NT2/D1 (cell line): ENCODE measurements around the gene FECH.

Experiments used
- DNase-seq: peaks from one replicate; pipeline ENCODE4 v3.0.0-alpha.2; 2011; ENCODE audit warnings: low read depth, low spot score
- H3K27me3 ChIP-seq: 2 replicates; pipeline ENCODE4 v1.6.0; 2011; ENCODE audit warnings: mild to moderate bottlenecking; ENCODE audit not compliant: insufficient read length, insufficient read depth
- H3K36me3 ChIP-seq: 2 replicates; pipeline ENCODE4 v1.6.1; 2011; ENCODE audit warnings: mild to moderate bottlenecking, low read length, mixed read lengths; ENCODE audit not compliant: insufficient read depth, insufficient read length
- H3K4me1 ChIP-seq: 2 replicates; pipeline ENCODE4 v1.5.1; 2011; ENCODE audit not compliant: insufficient read depth, insufficient read length
- H3K4me3 ChIP-seq: 2 replicates; pipeline ENCODE4 v1.5.1; 2011; ENCODE audit warnings: low read depth; ENCODE audit not compliant: insufficient read length
- H3K9ac ChIP-seq: 2 replicates; pipeline ENCODE4 v1.6.0; 2011; ENCODE audit warnings: low read depth; ENCODE audit not compliant: insufficient read length
- H3K9me3 ChIP-seq: 2 replicates; pipeline ENCODE4 v1.5.1; 2011; ENCODE audit warnings: mild to moderate bottlenecking, low read length; ENCODE audit not compliant: insufficient read depth
- SUZ12 ChIP-seq: IDR thresholded peaks from 2 replicates; pipeline ENCODE4 v1.6.1; 2011; ENCODE audit not compliant: insufficient read length, insufficient read depth; ENCODE audit errors: extremely low read depth
- YY1 ChIP-seq: IDR thresholded peaks from 2 replicates; pipeline ENCODE4 v1.6.1; 2011; ENCODE audit not compliant: insufficient read length, insufficient read depth
- ZNF274 ChIP-seq: IDR thresholded peaks from 2 replicates; pipeline ENCODE4 v1.6.1; 2011; ENCODE audit warnings: mild to moderate bottlenecking, low read depth, low read length

The FECH gene

GRCh38 chr18:57579934-57580333 is 6.6 kb downstream of the FECH start:
- Histone ChIP-seq H3K4me3 (no peak overlapping the region), H3K36me3 (peaks cover 33% of the 10 kb centered on the region), H3K9ac (no peak overlapping the region), H3K27me3 (no peaks in the 10 kb centered on the region), H3K9me3 (no peaks in the 10 kb centered on the region), H3K4me1 (peaks cover 2% of the 10 kb centered on the region)
- TF ChIP-seq YY1: no peak
- TF ChIP-seq SUZ12: no peak
- TF ChIP-seq ZNF274: no peak
- DNase-seq: no peak

DNA sequence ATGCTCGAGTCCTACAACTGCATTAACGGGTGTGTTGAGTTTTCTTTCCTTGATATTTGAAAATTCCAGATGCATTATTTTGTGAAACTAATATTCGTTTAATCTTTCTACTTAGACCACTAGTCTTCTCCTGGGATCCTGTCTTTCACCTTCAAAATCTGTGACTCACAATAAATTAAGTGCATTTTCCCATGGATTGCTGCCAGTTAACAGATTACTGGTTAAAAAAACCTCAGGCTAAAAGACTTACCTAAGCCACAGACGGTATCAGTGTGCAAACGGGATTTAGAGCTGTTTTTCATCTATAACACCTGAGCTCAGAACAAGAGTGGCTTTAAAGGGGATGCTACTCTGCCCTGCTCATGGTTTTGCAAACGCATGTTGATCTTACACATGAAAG is 10.2 kb downstream of the FECH start:
- Histone ChIP-seq H3K4me1 (peaks cover 2% of the 10 kb centered on the region), H3K9me3 (no peaks in the 10 kb centered on the region), H3K36me3 (peaks cover 44% of the 10 kb centered on the region), H3K27me3 (no peaks in the 10 kb centered on the region), H3K9ac (no peak overlapping the region), H3K4me3 (no peak overlapping the region)
- TF ChIP-seq YY1 (no peak), SUZ12 (no peak), ZNF274 (no peak)
- no peak for DNase-seq

DNA sequence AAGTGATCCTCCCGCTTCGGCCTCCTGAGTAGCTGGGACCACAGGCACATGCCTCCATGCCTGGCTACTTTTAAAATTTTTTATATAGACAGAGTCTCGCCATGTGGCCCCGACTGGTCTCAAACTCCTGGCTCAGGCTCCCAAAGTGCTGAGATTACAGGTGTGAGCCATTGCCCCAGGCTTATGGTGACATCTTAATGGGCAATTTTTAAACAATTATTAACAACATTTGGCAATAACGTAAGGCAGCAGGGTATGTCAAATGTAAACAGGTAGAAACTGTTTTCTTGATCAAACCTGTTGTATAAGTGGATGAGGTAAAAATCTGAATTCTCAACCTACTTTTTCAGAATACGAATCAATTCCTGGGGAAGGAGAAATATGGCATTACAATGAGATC is 11.0 kb downstream of the FECH start:
- H3K4me1 ChIP-seq: no peaks in the 10 kb centered on the region
- H3K27me3 ChIP-seq: no peaks in the 10 kb centered on the region
- no peaks in the 10 kb centered on the region for H3K9me3 ChIP-seq
- TF ChIP-seq SUZ12: no peak
- no peak for TF ChIP-seq ZNF274
- TF ChIP-seq YY1: no peak
- DNase-seq: no peak
- no peak overlapping the region for H3K4me3 ChIP-seq
- H3K36me3 ChIP-seq: peaks cover 51% of the 10 kb centered on the region
- H3K9ac ChIP-seq: no peak overlapping the region

DNA sequence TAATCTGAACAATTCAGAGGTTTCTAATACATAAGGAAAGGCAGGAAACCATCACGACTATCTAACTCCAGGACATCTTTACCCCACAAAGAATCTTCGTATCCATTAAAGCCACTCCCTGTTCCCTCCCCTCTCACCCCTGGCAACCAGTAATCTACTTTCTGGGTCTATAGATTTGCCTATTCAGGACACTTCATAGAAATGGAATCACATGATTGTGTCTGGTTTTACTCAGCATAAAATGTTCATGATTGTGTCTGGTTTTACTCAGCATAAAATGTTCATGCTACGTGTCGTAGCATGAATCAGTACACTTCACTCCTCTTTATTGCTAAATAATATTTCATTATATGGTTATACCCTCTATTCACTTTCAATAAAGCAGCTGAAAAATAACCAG is 11.6 kb downstream of the FECH start:
- TF ChIP-seq YY1 (no peak), ZNF274 (no peak), SUZ12 (no peak)
- Histone ChIP-seq H3K9me3 (no peaks in the 10 kb centered on the region), H3K4me3 (no peak overlapping the region), H3K36me3 (peaks cover 54% of the 10 kb centered on the region), H3K9ac (no peak overlapping the region), H3K27me3 (no peaks in the 10 kb centered on the region), H3K4me1 (no peaks in the 10 kb centered on the region)
- DNase-seq: no peak

DNA sequence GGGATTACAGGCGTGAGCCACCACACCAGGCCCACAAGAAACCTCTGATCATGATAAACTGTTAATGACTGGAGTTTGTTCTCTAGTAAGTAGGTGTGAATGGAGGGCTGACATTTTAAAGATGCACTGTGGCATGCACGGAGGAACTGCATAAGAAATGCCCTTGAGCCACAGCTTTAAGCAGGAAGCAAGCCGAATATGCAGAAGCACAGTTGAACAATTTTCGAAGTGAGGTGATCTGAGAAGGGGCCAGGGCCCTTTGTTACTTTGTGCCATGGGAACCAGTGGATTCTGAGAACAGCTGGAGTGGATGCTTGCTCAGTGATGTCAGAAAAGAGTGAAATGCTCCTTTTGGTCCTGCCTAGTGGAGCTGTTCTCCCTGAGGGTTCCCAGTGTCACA is 16.3 kb downstream of the FECH start:
- Histone ChIP-seq H3K9ac (no peak overlapping the region), H3K4me3 (no peak overlapping the region), H3K27me3 (no peaks in the 10 kb centered on the region), H3K9me3 (no peaks in the 10 kb centered on the region), H3K36me3 (peaks cover 53% of the 10 kb centered on the region), H3K4me1 (no peaks in the 10 kb centered on the region)
- no peak for DNase-seq
- no peak for TF ChIP-seq SUZ12
- no peak for TF ChIP-seq YY1
- no peak for TF ChIP-seq ZNF274

- Histone ChIP-seq H3K9me3 (no peaks in the 10 kb centered on the region), H3K4me1 (no peaks in the 10 kb centered on the region), H3K27me3 (no peaks in the 10 kb centered on the region), H3K4me3 (no peak overlapping the region), H3K9ac (no peak overlapping the region), H3K36me3 (peaks cover 55% of the 10 kb centered on the region)
- DNase-seq: no peak
- TF ChIP-seq YY1 (no peak), SUZ12 (no peak), ZNF274 (no peak)
Observed at GRCh38 chr18:57569133-57569532, 17.4 kb downstream of the FECH start.

- DNase-seq: no peak
- peaks cover 26% of the 10 kb centered on the region for H3K36me3 ChIP-seq
Observed at GRCh38 chr18:57561728-57562423, 24.6 kb downstream of the FECH start.

DNA sequence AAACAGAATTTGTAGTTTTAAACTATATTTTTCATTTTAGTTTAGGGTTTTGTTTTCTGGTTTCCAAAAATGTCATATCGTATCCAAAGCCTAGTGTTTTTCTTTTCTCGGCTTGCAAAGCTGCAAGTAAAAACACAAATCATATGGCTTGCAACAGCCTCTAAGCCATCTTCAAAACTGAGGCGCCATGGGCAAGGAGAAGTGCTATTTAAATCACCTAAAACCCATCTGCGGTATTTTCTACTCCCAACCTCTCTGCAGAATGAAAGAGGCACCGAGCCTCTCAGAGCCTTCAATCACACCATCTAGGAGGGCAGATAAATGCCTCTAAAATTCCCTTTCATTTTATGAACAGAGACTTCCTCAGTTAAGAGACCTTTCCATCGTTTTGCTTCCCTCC is 25.2 kb downstream of the FECH start:
- no peak overlapping the region for H3K9ac ChIP-seq
- H3K4me3 ChIP-seq: no peak overlapping the region
- no peak for DNase-seq
- H3K27me3 ChIP-seq: no peaks in the 10 kb centered on the region
- no peaks in the 10 kb centered on the region for H3K9me3 ChIP-seq
- TF ChIP-seq YY1 (no peak), ZNF274 (no peak), SUZ12 (no peak)
- peaks cover 32% of the 10 kb centered on the region for H3K36me3 ChIP-seq
- no peaks in the 10 kb centered on the region for H3K4me1 ChIP-seq

More at GRCh38 chr18:57561728-57562423, 24.6 kb downstream of the FECH start:
- H3K9me3 ChIP-seq: no peaks in the 10 kb centered on the region
- no peak overlapping the region for H3K4me3 ChIP-seq
- no peaks in the 10 kb centered on the region for H3K27me3 ChIP-seq
- no peak for TF ChIP-seq SUZ12
- TF ChIP-seq YY1: no peak
- TF ChIP-seq ZNF274: no peak
- no peaks in the 10 kb centered on the region for H3K4me1 ChIP-seq
- no peak overlapping the region for H3K9ac ChIP-seq
